GM19043 (cell line): ENCODE measurements around the gene GLUD1.
"Not testable (repeated sequence)": the region's sequence is repeated elsewhere in the genome, so short reads cannot be mapped to it uniquely, and the experiment has no call there.

Experiments
- ATAC-seq: cut with Tn5 transposase; IDR thresholded peaks from one replicate; pipeline ENCODE4 v1.9.1; 2021; ENCODE audit warnings: low read depth; ENCODE audit not compliant: unreplicated experiment

GLUD1 gene

DNA sequence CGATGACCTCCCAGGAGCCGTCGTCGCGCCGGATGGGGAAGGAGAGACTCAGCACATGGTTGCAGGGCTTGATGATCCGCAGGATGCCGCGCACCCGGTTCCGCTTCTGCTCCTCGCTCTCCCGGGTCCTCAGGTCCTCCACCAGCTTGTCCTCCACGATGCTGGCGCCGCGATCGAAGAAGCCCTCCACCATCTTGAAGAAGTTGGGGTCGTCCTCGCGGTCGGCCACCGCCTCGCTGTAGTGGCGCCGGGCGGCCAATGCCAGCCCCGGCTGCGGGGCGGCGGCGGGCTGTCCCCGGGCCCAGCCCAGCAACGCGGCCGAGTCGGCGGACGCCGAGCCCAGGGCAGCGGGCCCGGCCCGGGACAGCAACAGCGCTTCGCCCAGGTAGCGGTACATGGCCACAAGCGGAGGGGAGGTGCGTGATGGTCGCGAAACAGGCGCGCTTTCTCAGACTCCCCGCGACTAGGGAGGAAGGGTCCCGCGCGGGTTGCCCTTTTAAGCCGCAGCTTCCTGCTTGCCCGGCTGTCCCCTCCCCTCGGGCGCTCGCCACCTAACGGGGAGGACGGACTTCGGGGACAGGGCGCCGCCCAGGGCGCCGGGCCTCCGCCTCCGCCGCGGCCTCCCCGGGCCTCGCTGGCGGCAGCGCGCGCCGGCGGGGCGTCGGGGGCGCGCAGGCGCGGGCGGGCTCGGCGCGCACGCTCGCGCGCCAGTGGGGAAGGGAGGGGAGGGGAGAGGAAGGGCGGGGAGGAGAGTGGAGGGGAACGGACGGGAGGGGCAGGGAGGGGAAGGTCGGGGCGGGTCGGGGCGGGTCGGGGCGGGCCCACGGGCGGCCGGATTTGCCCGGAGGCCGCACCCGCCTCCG, at the start of gene GLUD1, which contains the start of gene SHLD2:
GLUD1 (minus strand) TSS at position 471 of the 863 bp plus-strand sequence; CDS start at position 397, 74 bp downstream.
SHLD2 (plus strand) TSS at position 834 of the 863 bp plus-strand sequence. CDS start 56,149 bp downstream, outside the sequence.
- peak; percentile 57 for ATAC-seq

DNA sequence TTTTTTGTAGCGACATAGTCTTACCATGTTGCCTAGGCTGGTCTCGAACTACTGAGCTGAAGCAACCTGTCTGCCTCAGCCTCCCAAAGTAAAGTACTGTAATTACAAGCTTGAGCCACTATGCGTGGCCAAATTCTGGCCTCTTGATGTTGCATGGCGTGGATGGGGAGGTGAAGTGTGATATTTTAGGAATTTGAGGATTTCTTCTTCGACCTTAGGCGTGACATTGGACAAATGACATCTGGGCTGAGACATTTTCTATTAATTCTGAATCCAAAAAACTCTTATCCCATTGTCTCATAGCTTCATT, 48.4 kb upstream of the GLUD1 start:
- not testable (repeated sequence) for ATAC-seq

DNA sequence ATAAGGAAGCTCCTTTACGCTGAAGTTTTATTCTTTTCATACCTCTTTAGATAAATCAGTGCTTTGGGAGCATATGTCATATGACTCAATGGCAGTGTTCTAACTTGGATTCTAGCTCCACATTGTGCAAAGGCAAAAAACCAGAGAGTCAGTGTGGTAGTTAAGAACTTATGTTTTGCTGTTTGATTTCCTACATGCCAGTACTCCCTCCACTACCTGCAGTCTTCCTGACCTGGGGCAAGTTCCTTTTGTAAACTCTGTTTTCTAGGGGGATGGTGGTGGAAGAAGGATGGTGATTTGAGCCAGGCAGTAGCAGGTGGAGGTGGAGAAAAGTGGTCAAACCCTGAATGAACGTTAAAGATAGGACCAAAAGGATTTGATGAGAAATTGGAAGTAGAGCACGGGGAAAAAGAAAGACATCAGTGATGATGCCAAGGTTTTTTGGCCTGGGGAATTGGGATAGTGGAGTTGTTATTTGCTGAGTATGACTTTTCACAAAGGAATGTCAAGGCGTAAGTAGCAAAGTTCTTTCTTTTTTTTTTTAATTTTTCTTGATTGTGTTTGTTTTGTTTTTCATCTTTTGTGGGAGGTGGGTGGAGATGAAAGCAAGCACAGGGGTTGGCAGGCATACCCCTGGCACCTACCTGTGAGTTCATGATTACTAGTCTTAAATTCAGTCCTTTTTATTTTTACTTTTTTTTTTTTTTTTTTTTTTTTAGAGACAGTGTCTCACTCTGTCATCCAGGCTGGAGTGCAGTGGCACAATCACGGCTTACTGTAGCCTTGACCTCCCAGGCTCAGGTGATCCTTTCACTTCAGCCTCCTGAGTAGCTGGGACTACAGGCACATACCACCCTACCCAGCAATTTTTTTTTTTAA, 47.8 kb upstream of the GLUD1 start:
- ATAC-seq: not testable (repeated sequence)

DNA sequence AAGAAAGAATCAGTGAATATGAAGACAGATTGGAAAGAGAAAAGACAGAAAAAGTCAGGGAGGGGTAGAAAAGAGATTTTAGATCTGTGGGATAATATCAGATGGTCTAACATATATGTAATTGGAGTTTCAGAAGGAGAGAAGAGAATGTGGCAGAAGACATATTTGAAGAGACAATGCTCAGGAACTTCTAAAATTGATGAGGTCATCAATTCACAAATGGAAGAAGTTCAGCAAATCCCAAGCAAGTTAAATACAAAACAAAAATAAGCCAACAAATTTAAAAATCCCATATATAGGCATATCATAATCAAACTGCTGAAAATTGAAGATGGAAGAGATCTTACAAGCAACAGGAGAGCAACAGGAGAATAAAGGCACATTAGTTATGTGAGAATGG, 42.8 kb upstream of the GLUD1 start:
- ATAC-seq: not testable (repeated sequence)

DNA sequence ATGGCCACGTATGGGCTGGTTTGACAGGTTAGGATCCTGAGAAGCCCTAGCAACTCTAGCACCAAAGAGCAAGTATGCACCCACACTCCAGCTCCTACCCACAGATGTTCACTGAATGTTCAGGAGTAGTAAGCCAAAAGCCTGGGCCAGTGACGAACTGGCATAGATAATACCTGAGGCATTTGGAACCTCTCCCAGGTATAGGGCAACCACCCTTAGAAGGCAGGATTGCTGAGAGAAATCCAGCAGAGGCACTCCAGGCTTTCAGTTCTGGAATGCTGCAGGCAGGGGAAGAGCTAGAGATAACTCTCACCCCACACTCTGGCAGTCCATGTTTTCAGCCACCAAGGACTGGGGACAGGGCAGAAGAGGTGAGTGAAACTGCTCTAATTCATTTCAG, 39.8 kb upstream of the GLUD1 start:
- not testable (repeated sequence) for ATAC-seq

DNA sequence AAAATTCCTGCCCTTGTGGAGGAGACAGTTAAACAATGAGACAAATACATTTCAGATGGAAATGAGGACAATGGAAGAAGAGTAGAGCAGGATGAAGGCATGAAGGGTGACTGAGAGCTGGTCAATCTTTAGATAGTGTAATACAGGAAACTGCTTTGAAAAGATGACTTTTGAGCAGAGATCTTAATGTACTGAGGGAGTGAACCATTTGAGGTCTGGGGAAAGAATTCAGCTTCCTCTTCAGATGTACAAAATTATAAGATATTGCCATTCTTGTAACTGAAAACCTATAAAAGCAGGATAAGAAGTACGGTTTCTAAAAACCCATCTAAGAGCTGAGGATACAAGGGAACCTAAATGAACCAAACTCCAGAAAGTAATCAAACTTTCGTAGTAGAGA, 39.3 kb upstream of the GLUD1 start:
- not testable (repeated sequence) for ATAC-seq

DNA sequence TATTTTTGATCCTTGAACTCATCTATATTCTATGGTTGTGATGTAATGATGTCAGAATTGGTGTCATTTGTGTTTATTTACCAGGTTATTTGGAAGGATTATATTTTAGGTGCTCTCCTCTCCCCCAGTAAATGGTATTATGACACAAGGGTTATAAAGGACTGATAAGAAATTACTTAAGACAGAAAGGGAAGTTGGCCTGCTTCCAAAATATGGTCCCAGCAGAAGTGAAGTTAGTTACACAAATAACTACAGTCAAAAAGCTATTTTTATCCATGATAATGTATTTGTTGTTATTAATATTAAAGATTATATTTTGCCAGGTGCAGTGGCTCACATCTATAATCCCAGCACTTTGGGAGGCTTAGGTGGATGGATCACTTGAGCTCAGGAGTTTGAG, 37.5 kb upstream of the GLUD1 start:
- not testable (repeated sequence) for ATAC-seq

DNA sequence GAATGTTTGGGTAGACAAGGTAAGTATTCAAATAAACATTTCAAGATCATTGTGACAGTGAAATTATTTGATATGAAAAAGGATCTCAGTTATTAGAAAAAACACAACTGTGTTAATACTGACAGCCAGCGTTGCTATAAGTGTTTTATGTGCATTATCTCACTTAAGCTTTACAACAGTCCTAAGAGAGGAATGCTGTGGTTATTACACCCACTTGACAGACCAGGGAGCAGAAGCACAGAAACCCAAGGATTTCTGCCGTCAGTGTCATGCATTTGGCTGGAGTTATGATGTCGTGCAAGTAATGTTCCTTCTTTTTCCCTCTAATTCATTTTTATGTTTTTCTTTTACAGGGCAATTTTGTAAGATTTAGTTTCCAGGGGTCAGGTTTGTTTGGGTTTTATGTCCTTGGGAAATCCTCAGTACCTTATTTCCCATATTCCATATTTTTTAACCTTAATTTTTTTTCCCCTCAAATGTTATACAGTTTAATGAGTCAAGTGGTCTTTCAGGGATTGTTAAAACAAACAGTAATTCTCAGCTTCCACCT, 33.0 kb upstream of the GLUD1 start:
- ATAC-seq: not testable (repeated sequence)

DNA sequence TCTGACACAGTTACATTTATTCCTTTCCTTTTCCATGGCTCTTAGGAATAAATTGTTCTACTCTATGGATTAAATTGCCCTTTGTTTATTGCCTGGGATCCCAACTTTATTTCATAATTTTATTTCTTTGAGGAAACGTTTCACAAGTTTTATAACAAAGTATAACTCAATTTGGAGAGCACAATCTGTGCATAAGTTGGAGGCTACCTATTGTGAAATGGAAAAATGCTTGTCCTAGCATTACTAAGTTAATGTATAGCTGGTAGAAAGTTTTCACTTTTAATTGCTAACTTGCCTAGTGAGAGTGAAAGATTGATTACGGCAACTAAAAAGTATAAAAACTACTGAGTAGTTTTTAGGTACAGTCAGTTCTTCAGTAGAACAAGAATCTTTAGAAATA, 32.4 kb upstream of the GLUD1 start:
- not testable (repeated sequence) for ATAC-seq

DNA sequence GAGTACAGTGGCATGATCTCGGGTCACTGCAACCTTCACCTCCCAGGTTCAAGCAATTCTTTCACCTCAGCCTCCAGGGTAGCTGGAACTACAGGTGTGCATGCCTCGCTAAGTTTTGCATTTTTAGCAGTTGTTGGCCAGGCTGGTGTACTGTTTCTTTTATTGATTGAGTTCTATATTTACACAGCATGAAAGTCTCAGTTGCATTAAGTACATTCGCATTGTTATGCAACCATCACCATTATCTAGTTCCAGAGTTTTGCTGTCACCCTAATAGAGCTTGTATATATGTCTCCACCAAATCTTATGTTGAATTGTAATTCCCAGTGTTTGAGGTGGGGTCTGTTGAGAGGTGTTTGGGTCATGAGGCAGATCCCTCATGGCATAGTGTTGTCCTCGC, 28.7 kb upstream of the GLUD1 start:
- ATAC-seq: not testable (repeated sequence)

DNA sequence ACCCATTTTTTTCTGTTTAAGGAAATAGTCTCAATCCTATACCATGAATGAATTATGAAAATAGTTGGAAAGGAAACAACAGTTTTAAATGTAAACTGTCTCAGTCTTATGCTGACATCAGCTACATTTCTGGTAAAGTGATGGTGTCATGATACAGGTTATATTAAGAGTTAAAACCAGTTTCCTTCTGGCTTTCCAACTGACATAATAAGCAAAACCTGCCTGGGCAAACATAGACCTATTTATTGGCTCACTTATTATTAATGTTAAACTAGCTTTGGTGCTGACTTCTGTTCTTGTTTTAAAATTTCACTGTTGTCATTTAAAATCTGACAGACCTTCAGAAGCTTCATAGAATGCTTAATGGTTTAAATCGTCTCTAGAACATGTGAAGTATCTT, 24.4 kb upstream of the GLUD1 start:
- ATAC-seq: not testable (repeated sequence)

DNA sequence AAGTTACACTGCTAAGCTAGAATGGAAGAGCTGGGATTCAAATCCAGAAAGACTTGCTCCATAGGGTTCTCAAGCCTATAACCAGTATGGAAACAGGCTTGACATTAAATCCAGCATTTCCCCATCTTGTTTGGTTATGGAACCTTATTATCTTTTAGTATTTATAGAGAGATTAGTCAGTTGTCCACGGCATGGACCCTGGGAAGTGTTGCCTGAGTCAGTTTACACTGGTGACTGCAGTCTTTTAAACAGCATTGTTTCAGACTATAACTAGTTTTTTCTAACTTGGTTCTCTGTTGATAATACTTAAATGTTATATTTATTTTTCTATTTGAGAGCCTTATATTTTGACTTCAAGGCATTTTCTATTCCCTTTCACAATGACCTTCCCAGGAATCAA, 23.5 kb upstream of the GLUD1 start:
- not testable (repeated sequence) for ATAC-seq

DNA sequence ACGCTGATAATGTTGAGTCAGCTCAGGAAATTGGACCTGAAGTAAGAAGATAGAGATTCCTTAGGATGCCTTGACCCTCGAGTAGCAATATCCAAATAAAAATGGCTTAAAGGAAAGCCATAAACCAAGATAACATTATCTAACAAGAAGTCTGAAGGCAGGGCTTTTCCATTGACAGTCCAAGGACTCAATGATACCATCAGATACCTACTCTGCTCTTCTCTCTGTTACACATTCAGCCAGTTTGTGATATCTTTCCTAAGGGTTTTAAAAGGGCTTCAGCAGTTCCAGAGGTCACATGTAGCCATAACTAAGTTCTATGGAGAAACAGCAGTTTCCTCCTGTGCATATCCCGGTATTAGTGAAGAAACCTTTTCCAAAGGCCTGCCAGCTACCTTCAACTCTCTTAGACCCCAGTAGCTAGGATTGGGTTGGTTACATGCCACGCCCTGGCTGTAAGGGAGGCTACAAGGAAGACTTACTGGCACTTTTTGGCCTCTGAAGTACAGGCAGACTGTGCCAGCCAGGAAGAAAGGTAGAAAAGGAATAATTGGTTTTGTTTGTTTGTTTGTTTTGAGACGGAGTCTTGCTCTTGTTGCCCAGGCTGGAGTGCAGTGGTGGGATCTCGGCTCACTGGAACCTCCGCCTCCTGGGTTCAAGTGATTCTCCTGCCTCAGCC, 10.9 kb upstream of the GLUD1 start:
- no peak for ATAC-seq

DNA sequence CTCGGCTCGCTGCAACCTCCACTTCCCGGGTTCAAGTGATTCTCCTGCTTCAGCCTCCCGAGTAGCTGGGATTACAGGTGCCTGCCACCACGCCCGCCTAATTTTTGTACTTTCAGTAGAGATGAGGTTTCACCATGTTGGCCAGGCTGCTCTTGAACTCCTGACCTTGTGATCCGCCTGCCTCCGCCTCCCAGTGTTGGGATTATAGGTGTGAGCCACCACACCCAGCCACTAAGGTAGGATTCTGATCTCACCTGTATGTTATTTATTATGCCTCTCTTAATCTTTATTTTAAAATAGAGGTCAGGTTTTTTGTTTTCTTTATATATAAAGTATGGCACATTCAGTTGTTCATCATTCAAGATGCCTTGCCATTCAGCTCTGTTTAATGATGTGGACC, 10.1 kb upstream of the GLUD1 start:
- ATAC-seq: not testable (repeated sequence)

DNA sequence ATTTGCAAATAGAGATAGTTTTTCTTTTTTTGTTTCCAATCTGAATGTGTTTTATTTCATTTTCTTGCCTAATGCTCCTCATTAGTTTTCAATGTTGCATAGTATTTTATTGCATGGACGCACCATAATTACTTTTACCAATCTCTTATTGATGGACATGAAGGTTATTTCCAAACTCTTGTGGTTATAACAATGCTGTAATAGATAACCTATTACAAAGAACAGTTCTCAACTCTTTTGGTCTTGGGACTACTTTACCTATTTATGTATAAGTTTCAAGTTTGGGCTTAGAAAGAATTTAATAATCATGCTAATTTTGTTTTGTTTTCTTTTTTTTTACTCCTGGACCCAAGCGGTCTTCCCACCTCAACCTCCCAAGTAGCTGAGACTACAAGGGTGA, 7.4 kb upstream of the GLUD1 start:
- ATAC-seq: no peak

DNA sequence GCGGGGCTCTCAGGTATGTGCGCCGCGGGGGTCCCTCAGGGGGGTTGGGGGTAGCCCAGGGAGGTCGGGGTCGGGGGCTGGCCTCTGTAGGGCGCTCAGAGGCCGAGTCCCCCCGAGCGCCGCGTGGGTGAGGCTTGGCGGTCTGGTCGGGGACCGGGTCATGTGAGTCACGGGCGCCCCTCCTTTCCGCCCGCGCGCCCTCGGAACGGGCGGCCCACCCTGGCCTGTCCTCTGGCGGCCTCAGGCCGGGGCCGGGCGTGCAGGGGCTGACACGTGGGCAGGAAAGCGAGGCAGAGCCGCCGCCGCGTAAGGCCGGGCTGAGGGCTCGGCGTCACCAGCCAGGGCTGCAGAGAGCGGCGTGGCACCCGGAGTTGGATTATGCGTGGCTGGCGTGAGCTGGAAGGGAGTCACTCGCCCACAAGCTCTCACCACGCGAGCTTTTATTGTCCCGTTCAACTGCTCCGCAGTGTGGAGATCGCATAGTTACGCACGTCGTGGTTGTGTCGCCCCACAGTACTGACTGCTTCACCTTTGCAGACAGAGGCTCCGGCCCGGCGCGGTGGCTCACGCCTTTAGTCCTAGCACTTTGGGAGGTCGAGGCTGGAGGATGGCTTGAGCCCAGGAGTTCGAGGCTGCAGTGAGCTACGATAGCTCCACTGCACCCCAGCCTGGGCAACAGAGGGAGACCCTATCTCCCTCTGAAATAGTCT, 748 bp upstream of the GLUD1 start:
- peak; percentile 39 for ATAC-seq

DNA sequence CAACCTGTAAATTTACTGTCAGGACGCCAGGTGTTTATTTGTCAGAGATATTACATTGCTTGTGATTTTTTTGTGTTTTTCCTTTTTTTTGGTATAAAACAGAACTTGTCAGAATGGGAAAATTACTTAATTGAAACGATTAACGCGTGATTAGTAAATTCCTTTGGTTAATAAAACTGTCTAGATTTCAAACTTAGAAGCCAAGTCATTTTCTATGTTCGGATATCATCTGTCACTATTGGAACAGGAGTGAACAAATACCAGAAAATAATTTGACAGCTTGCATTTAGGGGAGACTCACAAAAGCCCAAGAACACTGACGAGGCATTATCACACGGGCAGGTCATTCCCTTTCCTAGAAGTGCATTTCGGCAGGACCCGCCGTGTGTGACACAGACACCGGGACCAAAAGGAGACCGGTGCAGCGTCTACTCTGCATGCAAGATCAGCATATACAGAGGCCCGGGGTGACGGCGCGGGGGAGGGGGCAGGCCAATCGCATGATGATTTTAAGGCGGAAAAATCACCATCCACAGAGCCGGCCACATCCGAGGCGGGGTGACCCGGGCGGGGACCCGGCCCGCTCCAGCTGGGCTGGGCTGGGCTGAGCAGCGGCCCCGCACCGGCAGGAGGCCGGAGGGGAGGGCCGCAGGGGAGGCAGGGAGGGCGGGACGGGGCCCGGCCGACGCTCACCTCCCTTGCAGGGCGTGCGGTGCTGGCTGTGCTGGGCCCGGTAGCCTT, 841 bp downstream of the GLUD1 start:
- ATAC-seq: peak; percentile 18

DNA sequence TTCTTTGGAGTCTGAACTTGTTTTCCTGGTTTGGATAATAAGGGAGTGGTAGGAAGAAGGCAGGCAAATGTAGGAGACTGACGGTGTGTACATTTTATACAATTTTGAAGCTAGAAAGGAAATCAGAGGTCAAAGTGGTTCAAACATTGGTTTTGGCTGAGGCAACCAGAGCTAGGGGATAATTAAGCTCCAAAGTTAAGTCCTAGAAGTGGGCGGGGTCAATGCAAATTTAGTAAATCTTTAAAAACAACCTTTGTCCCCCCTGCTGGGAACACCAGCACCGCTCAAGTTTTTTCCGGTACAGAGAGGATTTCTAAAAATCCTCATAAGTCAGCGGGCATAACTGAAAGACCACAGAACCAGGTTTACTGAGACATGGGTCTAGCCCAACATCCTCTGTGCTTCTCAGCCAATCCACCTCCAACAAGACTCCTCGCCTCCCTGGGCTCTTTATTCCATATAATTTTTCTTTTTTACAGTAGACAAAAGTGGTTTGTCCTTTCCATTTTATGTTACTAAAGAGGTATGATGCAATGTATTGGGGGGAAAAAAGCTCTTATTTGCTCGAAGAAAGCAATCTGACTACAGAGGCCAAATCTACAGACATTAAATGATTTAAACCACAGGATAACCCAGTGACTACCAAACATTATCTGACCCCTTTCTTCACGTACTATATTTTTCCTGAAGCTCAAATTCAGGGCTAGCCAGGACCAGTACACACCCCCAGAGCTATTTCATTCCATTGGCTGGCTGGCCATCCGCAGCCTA, 1.6 kb downstream of the GLUD1 start:
- peak; percentile 32 for ATAC-seq
